IMR-90 (cell line): ENCODE measurements around the gene MCTP2. TPM values are rescaled to one million over a fixed set of nuclear protein-coding genes. Genes with fewer than 3 reads are reported as not detected.

Experiments used
- ATAC-seq: fragments of 200-7000 bp; cut with Tn5 transposase; 2 replicates; pipeline ENCODE4 v1.9.1; 2020; ENCODE audit warnings: low read depth, mild to moderate bottlenecking, moderate library complexity
- BruUV-seq: library from RNA; stranded (reverse); fragments of 400-500 nt; replicated peaks from 2 replicates; lab custom pipeline; 2021; lab: Mats Ljungman, UMichigan
- CTCF ChIA-PET: fragments of 300-600 bp; formaldehyde crosslinking; extraction: SDS; loops from one replicate; lab custom pipeline; 2021; ENCODE audit warnings: antibody characterized with exemption; lab: Yijun Ruan, JAX
- POLR2A ChIA-PET: fragments of 300-600 bp; sonication (Branson Sonifier 250); formaldehyde crosslinking; loops from one replicate; lab custom pipeline; 2022; ENCODE audit warnings: antibody characterized with exemption; ENCODE audit not compliant: unreplicated experiment; lab: Charles Lee
- DNase-seq: peaks from one replicate; pipeline ENCODE4 v3.0.0; 2013
- H2AFZ ChIP-seq: replicated peaks from 2 replicates; pipeline ENCODE3; 2013; ENCODE audit warnings: low read length, mild to moderate bottlenecking; ENCODE audit not compliant: poor library complexity
- H2AK5ac ChIP-seq: 2 replicates; pipeline ENCODE4 v1.6.1; 2013; ENCODE audit warnings: low read depth, low read length, inconsistent platforms
- H2AK9ac ChIP-seq: replicated peaks from 2 replicates; pipeline ENCODE3; 2013; ENCODE audit warnings: mild to moderate bottlenecking, low read depth, low read length, moderate library complexity; ENCODE audit not compliant: poor library complexity
- H2BK120ac ChIP-seq: 2 replicates; pipeline ENCODE4 v1.6.1; 2013; ENCODE audit warnings: low read depth, low read length, inconsistent platforms
- H2BK15ac ChIP-seq: 3 replicates; pipeline ENCODE4 v1.6.1; 2013; ENCODE audit warnings: low read depth, low read length, inconsistent platforms
- H2BK20ac ChIP-seq: 2 replicates; pipeline ENCODE4 v1.6.1; 2013; ENCODE audit warnings: low read depth, mild to moderate bottlenecking, inconsistent platforms, low read length, moderate library complexity
- H2BK5ac ChIP-seq: 2 replicates; pipeline ENCODE4 v1.6.1; 2013; ENCODE audit warnings: mild to moderate bottlenecking, low read depth, low read length, inconsistent platforms; ENCODE audit not compliant: poor library complexity, severe bottlenecking
- H3K14ac ChIP-seq: replicated peaks from 2 replicates; pipeline ENCODE4 v1.6.1; 2013; ENCODE audit warnings: low read depth, low read length, inconsistent platforms
- H3K18ac ChIP-seq: 2 replicates; pipeline ENCODE4 v1.6.1; 2013; ENCODE audit warnings: low read depth, low read length, control low read depth
- H3K23ac ChIP-seq: 2 replicates; pipeline ENCODE4 v1.6.1; 2013; ENCODE audit warnings: low read depth, low read length, inconsistent platforms
- H3K27ac ChIP-seq: 2 replicates; pipeline ENCODE4 v1.5.1; 2013; ENCODE audit warnings: mild to moderate bottlenecking, control low read depth, low read length; ENCODE audit not compliant: insufficient read depth
- H3K27me3 ChIP-seq: 2 replicates; pipeline ENCODE4 v1.6.1; 2013; ENCODE audit warnings: low read length; ENCODE audit not compliant: control insufficient read depth, insufficient read depth
- H3K36me3 ChIP-seq: 2 replicates; pipeline ENCODE4 v1.6.1; 2013; ENCODE audit warnings: low read length, mixed read lengths; ENCODE audit not compliant: control insufficient read depth, insufficient read depth
- H3K4ac ChIP-seq: 2 replicates; pipeline ENCODE4 v1.6.1; 2013; ENCODE audit warnings: low read depth, low read length, inconsistent platforms
- H3K4me1 ChIP-seq: 2 replicates; pipeline ENCODE4 v1.6.1; 2013; ENCODE audit warnings: low read length, mixed read lengths; ENCODE audit not compliant: control insufficient read depth, insufficient read depth
- H3K4me2 ChIP-seq: 2 replicates; pipeline ENCODE4 v1.6.1; 2013; ENCODE audit warnings: low read depth, mild to moderate bottlenecking, control low read depth, low read length, moderate library complexity
- H3K4me3 ChIP-seq: 2 replicates; pipeline ENCODE4 v1.5.1; 2013; ENCODE audit warnings: low read depth, mild to moderate bottlenecking, control low read depth, low read length, moderate library complexity; ENCODE audit not compliant: insufficient read depth
- H3K56ac ChIP-seq: 2 replicates; pipeline ENCODE4 v1.6.1; 2013; ENCODE audit warnings: low read length, inconsistent platforms; ENCODE audit not compliant: insufficient read depth; ENCODE audit errors: extremely low read depth
- H3K79me1 ChIP-seq, 2 experiments: 2 replicates each; pipeline ENCODE4 v1.6.1; 2013; ENCODE audit warnings: low read length in 2 of 2, inconsistent platforms in 1 of 2, low read depth in 1 of 2
- H3K9ac ChIP-seq: 2 replicates; pipeline ENCODE4 v1.6.1; 2013; ENCODE audit warnings: low read depth, low read length, control low read depth
- H3K9me1 ChIP-seq: 2 replicates; pipeline ENCODE4 v1.6.1; 2013; ENCODE audit warnings: low read length, inconsistent platforms; ENCODE audit not compliant: insufficient read depth
- H3K9me3 ChIP-seq: 2 replicates; pipeline ENCODE4 v1.6.1; 2013; ENCODE audit warnings: low read length; ENCODE audit not compliant: control insufficient read depth, insufficient read depth
- H4K20me1 ChIP-seq: 2 replicates; pipeline ENCODE4 v1.6.1; 2013; ENCODE audit warnings: low read length, inconsistent platforms; ENCODE audit not compliant: insufficient read depth
- H4K5ac ChIP-seq: 2 replicates; pipeline ENCODE4 v1.6.1; 2013; ENCODE audit warnings: mild to moderate bottlenecking, low read depth, low read length, control low read depth
- H4K8ac ChIP-seq, 2 experiments: 2 replicates each; pipeline ENCODE4 v1.6.1; 2013; ENCODE audit warnings: low read depth in 2 of 2, low read length in 2 of 2, control low read depth in 1 of 2, inconsistent platforms in 1 of 2
- H4K91ac ChIP-seq: 2 replicates; pipeline ENCODE4 v1.6.1; 2013; ENCODE audit warnings: low read depth, low read length, inconsistent platforms; ENCODE audit not compliant: insufficient read depth
- BHLHE40 ChIP-seq: fragments of 150-350 bp; IDR thresholded peaks from 2 replicates; pipeline ENCODE4 v1.6.1; 2016; ENCODE audit warnings: mild to moderate bottlenecking, low read depth, low read length
- CEBPB ChIP-seq: IDR thresholded peaks from 2 replicates; pipeline ENCODE4 v1.6.1; 2012; ENCODE audit warnings: low read depth, low read length, improper control_type of control experiment
- CHD1 ChIP-seq: IDR thresholded peaks from 2 replicates; pipeline ENCODE4 v1.6.1; 2012; ENCODE audit warnings: low read depth, low read length, improper control_type of control experiment
- CTCF ChIP-seq: conservative IDR thresholded peaks from 2 replicates; pipeline ENCODE4 v1.5.1; 2012; ENCODE audit warnings: mild to moderate bottlenecking, low read depth, low read length, improper control_type of control experiment
- FOS ChIP-seq: fragments of 150-350 bp; IDR thresholded peaks from 2 replicates; pipeline ENCODE4 v1.6.1; 2016; ENCODE audit warnings: low read depth, low read length
- MAFK ChIP-seq: IDR thresholded peaks from 2 replicates; pipeline ENCODE4 v1.6.1; 2012; ENCODE audit warnings: low read depth, low read length, improper control_type of control experiment
- NFE2L2 ChIP-seq: fragments of 150-350 bp; IDR thresholded peaks from 2 replicates; pipeline ENCODE4 v1.6.1; 2016; ENCODE audit warnings: low read depth, mild to moderate bottlenecking, low read length
- POLR2A ChIP-seq: IDR thresholded peaks from 2 replicates; pipeline ENCODE4 v1.6.1; 2012; ENCODE audit warnings: mild to moderate bottlenecking, low read depth, low read length
- RAD21 ChIP-seq: IDR thresholded peaks from 2 replicates; pipeline ENCODE4 v1.6.1; 2012; ENCODE audit warnings: low read length, improper control_type of control experiment
- RCOR1 ChIP-seq: IDR thresholded peaks from 2 replicates; pipeline ENCODE4 v1.6.1; 2012; ENCODE audit warnings: mild to moderate bottlenecking, low read length, improper control_type of control experiment; ENCODE audit not compliant: insufficient replicate concordance
- RFX5 ChIP-seq: IDR thresholded peaks from 2 replicates; pipeline ENCODE4 v1.8.0; 2012; ENCODE audit warnings: low read depth, mild to moderate bottlenecking, low read length, moderate library complexity
- WGBS, 2 experiments: methylation state at CpG; one replicate each; pipeline versions ENCODE4 v1.1.5 to v1.1.7; 2013; ENCODE audit warnings: missing lambda C conversion rate in 2 of 2; ENCODE audit not compliant: insufficient read length in 1 of 2; ENCODE audit errors: extremely low coverage in 2 of 2; 5-methylcytosine and 5-hydroxymethylcytosine counted together
- dilution Hi-C: fragments of 300-500 bp; cut with HindIII; formaldehyde crosslinking; loops from one replicate; pipeline ENCODE4 v1.14.3; 2018; ENCODE audit warnings: low sequenced_read_pairs; ENCODE audit not compliant: unreplicated experiment
- in situ Hi-C: fragments of 300-500 bp; cut with MboI; formaldehyde crosslinking; loops from 3 replicates; pipeline ENCODE4 v1.14.3; 2019; ENCODE audit warnings: low sequenced_read_pairs, inconsistent platforms, mixed read lengths
- intact Hi-C: fragments of 100-400 bp; cut with micrococcal nuclease; formaldehyde crosslinking; loops from 2 replicates; pipeline ENCODE4 v1.10.0; 2022
- polyA plus RNA-seq, 3 experiments: library from polyadenylated mRNA; depleted of rRNA; stranded (reverse); fragments of >200 nt; gene quantifications; 2 replicates each; pipeline ENCODE4 v1.2.3, GENCODE V29; 2012; ENCODE audit warnings: low replicate concordance in 1 of 3
- total RNA-seq: library from RNA; depleted of rRNA; stranded (reverse); fragments of >200 nt; gene quantifications from 2 replicates; pipeline ENCODE4 v1.2.3, GENCODE V29; 2012
- TF ChIP-seq, protein P1 (sequence below): fragments of 150-350 bp; IDR thresholded peaks from 2 replicates; pipeline ENCODE4 v1.6.1; 2016; ENCODE audit warnings: low read depth, mild to moderate bottlenecking, low read length, moderate library complexity, borderline replicate concordance

The MCTP2 gene
- total and polyA plus RNA-seq, 2 of the 4 experiments (the other 2 are of a cell fraction): 5.1 to 9.9 TPM

DNA sequence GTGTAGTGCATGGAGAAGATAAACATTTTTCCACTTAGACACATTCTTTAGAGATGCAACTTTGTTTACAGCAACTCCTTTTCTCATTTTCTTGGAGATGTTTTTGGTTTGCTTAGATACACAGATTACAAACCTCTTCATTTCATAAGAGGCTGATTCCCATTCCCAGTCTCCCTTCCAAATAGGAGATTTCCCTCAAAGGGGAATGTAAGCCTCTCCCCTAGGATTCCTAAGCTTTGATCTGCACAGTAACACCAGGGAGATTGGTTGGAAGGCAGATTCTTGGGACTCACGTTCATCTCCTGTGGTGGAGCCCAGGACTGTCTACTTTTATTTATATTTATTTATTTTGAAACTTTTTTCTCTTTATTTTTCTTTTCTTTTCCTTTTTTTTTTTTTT lies 63.2 kb downstream of the MCTP2 start:
- no peaks in the 10 kb centered on the region; the same call in 1 of the 2 replicates for H3K9me1 ChIP-seq
- intact Hi-C loops (no loop called here), dilution Hi-C loops (no loop called here), in situ Hi-C loops (no loop called here)
- H3K4me3 ChIP-seq: no peak overlapping the region
- peak overlapping the region; percentile 64; the same call in 1 of the 2 replicates for H3K18ac ChIP-seq
- no peak overlapping the region for H3K9ac ChIP-seq
- DNase-seq (peak; percentile 39), ATAC-seq (peak; percentile 46)
- no peak overlapping the region for H2AK5ac ChIP-seq
- CTCF ChIA-PET: interaction anchor here (1.3 kb wide), 1 partner anchor 48 kb away, joined by 3 read pairs; no protein-coding TSS in a partner anchor
- no TSS peak for BruUV-seq
- no peak overlapping the region for H3K23ac ChIP-seq
- no peak overlapping the region for H2BK15ac ChIP-seq
- no peaks in the 10 kb centered on the region for H4K20me1 ChIP-seq
- no peaks in the 10 kb centered on the region for H3K36me3 ChIP-seq
- H3K27me3 ChIP-seq: no peaks in the 10 kb centered on the region
- H2BK5ac ChIP-seq: peak overlapping the region; percentile 68
- POLR2A ChIA-PET: no interaction called here
- TF ChIP-seq POLR2A: no peak
- TF ChIP-seq RCOR1: no peak
- TF ChIP-seq CTCF: no peak
- no peak for TF ChIP-seq FOS
- TF ChIP-seq CEBPB: no peak
- TF ChIP-seq MAFK: no peak
- TF ChIP-seq BHLHE40: no peak
- TF ChIP-seq RAD21: no peak
- no peak for TF ChIP-seq CHD1
- TF ChIP-seq RFX5: no peak
- TF ChIP-seq, protein P1, sequence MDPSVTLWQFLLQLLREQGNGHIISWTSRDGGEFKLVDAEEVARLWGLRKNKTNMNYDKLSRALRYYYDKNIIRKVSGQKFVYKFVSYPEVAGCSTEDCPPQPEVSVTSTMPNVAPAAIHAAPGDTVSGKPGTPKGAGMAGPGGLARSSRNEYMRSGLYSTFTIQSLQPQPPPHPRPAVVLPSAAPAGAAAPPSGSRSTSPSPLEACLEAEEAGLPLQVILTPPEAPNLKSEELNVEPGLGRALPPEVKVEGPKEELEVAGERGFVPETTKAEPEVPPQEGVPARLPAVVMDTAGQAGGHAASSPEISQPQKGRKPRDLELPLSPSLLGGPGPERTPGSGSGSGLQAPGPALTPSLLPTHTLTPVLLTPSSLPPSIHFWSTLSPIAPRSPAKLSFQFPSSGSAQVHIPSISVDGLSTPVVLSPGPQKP: no peak
- TF ChIP-seq NFE2L2: no peak
- H2BK120ac ChIP-seq: no peak overlapping the region
- peak overlapping the region; percentile 69; the same call in 1 of the 2 replicates for H3K27ac ChIP-seq
- peaks cover 0 to 6% of the 10 kb centered on the region in 2 experiments; a peak in 2 of 4 replicates for H3K79me1 ChIP-seq
- H2AFZ ChIP-seq: no peak overlapping the region
- no peak overlapping the region for H2AK9ac ChIP-seq
- peaks cover 4% of the 10 kb centered on the region for H3K4me1 ChIP-seq
- H3K9me3 ChIP-seq: no peaks in the 10 kb centered on the region
- H2BK20ac ChIP-seq: no peak overlapping the region
- H3K4ac ChIP-seq: no peak overlapping the region
- WGBS, 2 experiments: no CpG with 5 or more reads among the region's 1 CpG
- no peak overlapping the region for H4K91ac ChIP-seq
- H4K5ac ChIP-seq: no peak overlapping the region
- no peak overlapping the region; the same call in 1 of the 2 replicates for H3K4me2 ChIP-seq
- no peak overlapping the region for H3K56ac ChIP-seq
- H4K8ac ChIP-seq: no peak overlapping the region
- no peak overlapping the region for H3K14ac ChIP-seq
